DMS53 treated with DMSO at 0.1 percent for 48 hours (cell line): ENCODE results near the gene ITPRIP.
A peak's percentile ranks its signal among the peaks of the same experiment; 100 is the strongest.

Source experiments
- DNase-seq: peaks from one replicate; lab custom pipeline; 2025; ENCODE audit not compliant: unreplicated experiment; lab: John Stamatoyannopoulos, UW

ITPRIP gene

DNA sequence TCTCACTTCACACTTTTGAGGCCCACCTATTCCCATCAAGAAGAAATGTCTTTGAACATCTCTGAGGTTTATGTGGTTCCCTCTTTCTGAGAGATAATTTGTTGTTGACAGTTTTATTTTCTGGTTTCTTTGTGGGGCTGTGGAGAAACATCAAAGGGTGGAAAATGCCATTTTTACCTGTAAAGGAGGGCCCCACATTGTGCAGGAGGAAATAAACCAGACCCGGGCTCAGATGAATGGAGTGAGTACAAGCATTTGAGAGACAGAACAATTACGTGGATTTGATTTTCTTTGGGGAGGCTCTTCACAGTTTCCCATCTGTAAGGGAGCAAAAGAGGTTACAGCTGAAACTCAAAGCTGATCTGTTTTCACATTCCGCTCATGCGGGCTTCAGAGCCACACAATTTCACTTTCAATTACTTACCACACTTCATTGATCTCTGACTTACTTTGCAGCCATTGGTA, 29.8 kb downstream of the ITPRIP start:
- DNase-seq, result no peak

- no peak for DNase-seq
Observed at GRCh38 chr10:104307576-104308438, 30.5 kb downstream of the ITPRIP start.

DNA sequence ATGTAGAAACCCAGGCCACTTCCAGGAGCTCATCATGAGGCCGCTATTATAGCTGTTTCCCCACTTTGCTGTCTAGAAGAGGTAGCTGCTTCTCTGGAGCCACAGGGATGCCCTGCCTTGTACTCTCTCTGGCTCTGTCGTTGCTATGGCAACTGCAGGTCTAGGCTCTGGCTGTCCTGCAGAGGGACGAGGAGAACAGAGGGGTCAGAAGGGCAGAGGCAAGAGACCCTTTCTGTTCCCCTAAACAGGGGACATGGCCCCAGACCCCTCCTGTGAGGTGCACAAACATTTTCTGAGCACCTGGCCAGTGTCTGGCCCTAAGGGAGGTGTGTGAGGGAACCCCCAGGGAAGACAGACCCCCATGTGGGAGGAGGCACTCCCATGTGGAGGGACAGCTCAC, 31.4 kb downstream of the ITPRIP start:
- no peak for DNase-seq

GRCh38 chr10:104304927-104305326, 33.3 kb downstream of the ITPRIP start:
- DNase-seq, result no peak

- DNase-seq, result no peak
Observed at GRCh38 chr10:104304356-104304745, 33.9 kb downstream of the ITPRIP start.

GRCh38 chr10:104303594-104304355, 34.5 kb downstream of the ITPRIP start:
- no peak for DNase-seq

- DNase-seq, result no peak
Observed at GRCh38 chr10:104301907-104302690, 36.2 kb downstream of the ITPRIP start.

DNA sequence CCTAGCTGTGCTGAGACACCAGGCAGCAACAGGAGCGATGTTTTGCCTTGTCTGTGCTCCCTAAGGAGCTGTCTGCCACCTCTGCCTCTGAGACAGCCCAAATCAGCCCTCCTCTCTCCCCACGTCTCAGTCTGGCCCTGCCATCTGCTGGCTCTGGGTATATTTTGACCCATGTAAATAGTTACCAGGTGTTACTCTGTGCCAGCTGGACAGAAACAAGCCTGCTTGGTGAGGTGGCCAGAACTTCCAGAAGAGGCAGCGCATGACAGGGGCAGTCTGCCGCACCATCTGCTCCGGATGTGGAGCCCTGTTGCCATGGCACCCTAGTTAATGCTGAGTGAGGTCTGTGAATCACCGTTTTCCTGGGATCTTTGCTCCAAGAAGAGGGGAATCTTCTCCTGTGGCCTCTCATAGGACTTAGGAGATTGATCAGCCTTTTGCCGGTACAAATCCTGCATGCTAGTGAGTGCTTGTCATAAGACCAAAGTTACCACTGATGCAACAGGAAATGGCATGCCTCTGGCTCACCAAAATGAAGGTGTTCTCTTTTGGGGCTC, 37.5 kb downstream of the ITPRIP start:
- DNase-seq, result peak; percentile 96

DNA sequence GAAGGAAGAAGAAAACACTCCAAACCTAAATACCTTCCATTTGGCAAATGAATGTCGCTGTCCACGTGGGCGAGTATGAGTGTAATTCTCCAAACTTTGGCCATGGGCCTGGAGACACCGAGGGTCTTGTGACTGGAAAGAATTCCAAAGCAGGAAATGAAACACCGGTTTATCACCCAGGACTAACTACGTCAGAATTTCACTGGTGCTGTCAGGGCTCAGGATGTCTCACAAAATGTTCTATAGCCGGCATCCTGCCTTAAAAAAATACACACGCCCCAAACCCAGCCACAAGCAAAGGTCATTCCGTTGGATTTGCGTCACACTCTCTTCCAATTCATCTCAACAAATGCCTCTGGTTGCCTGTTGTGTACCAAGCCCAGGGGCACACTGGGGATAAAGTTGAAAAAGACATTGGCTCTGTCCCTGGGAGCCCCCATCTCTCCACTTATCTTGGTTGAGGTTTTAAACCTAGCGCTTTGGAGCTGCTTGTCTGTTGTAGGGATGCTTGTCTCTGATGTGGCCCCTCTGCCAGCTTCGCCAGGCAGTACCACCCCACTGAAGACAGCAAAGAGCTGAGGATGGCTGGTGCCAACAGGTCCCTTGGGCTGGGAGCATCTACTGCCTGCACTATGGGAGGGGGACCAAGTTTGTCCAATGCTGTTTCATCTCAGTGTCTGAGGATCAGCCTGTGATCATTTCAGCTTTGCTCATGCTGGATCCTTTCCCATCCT, 38.1 kb downstream of the ITPRIP start:
- no peak for DNase-seq

- DNase-seq, result no peak
Observed at GRCh38 chr10:104299031-104299904, 39.0 kb downstream of the ITPRIP start.

DNA sequence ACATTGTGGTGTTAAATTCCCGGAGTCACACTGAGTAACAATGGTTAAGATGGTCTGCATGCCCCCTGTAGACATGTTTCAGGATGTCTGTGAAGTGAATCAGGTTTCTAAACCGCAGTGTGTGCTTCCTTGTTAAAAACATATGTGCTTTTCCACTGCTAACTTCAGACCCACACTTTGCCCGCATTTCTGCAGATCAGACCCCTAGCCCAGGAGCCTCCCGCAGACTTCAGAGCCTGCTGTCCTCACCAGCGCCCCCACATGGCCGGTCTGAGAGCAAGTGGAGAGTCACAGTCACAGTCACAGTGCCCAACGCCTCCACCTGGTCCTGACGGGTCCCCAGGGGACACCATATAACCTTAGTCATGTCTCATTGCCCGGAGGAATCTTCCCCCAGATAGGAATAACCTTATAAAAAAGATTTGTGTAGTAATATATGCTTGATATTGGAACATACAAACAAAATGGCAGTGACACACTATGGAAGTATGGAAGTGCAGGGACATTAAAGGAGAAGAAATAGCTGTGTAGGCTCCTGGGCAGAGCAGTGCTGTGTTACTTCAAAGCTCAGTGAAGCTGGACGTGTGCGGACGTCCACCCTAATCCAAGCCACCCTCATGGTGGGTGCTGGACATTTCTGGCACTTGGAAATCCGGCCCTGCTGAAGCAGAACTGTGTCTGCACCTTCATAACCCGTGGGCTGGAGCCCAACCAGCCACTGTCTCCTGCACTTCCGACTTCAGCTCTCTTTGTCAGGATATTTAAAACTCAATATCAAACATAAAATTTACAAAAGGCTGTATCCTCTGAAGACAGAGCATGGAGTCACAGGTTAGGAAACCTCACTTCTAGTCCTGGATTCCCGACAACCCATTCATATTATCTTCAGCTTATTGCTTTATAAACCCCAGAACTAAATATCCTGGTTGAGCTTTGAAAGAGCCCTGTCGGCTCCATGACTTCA, 40.3 kb downstream of the ITPRIP start:
- no peak for DNase-seq

DNA sequence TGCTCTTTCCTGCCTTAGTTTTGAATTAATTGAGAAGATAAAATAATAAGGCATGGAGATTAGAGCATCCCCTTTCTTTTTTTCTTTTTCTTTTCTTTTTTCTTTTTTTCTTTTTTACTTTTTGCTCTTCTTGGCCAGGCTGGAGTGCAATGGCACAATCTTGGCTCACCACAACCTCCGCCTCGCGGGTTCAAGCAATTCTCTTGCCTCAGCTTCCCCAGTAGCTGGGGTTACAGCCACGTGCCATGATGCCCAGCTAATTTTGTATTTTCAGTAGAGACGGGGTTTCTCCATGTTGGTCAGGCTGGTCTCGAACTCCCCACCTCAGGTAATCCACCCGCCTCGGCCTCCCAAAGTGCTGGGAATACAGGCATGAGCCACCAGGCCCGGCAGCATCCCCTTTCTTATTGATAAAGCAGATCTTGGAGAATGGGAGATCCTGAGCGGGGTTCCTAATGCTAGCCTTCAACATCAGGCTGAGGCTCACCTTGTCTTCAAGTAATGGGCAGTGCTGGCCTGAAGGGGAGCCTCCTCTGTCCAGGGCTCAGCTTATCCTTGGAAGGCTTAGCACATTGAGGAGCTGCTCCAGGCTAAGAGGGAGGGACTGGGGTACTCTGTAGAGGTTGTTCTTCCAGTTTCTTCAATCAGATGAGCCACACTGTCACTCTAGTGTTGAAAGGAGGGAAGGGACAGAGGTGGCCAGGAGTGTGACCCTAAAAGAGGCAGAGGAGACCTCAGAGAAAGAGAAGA, 41.4 kb downstream of the ITPRIP start:
- no peak for DNase-seq

DNA sequence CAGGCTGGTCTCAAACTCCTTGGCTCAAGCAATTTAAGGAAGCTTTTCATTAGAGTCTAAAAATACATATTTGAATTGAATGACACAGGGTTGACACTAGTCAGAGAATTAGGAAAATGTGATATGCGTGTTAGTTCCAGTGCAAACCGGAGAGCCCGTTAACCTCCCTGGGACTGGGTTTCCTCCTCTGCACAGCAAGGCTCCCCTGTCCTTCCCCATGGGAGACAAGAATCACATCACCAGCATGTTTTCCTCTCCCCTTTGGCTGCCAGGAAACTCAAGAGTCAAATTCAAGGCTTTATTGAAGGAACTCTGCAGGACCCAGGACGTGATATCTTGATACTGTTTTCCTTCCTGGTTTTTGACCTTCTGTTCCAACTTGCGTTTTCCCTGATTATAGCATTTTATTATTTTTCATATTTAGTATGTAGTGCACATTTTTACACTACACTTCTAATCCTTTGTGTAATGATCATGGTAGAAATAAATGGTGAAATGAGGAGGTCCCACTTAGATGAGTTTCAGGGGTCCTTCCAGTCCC, 44.4 kb downstream of the ITPRIP start:
- DNase-seq, result no peak

DNA sequence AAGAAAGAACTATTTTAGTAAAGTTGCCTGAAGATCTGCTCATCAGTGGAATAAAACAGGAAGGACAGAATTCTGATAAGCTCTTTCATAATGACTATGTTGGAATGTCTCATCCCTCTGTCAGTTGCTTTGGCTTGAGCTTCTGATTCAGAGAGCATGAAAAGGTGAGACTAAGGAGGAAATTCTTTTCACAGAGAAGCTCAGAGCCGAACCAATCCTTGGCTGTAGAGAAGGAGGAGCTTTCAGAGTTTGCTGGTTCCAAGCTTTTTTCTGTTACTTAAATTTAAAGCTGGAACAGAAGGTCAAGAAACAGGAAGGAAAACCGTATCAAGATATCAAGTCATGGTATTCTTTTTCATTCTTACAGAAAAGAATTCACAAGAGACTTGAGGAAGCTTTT, 45.3 kb downstream of the ITPRIP start:
- DNase-seq, result no peak

- peak; percentile 87 for DNase-seq
Observed at GRCh38 chr10:104291439-104291951, 46.8 kb downstream of the ITPRIP start.

DNA sequence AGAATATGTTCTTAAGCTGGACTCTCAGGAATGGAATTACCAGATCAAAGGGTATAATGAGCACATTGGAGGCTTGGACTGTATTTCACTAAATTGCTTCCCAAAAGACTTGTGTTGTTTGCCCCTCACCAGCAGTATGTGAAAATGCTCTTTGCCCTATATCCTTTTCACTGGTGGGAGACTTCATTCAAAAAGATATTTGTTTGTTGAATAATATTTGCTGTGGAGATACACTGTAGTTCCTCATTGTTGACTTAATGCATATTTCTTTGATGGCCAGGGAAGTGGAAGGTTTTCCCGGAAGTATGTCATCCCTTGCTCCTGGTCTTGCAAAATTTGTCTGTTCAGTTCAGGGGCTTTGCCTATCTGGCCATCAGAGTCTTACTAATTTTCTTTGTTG, 49.9 kb downstream of the ITPRIP start:
- DNase-seq, result peak; percentile 18

- DNase-seq, result no peak
Observed at GRCh38 chr10:104286939-104287338, 51.3 kb downstream of the ITPRIP start.
